IMR-90 (cell line): ENCODE results near the gene ADH6.

Experiments
- CEBPB ChIP-seq: IDR thresholded peaks from 2 replicates; pipeline ENCODE4 v1.6.1; 2012; ENCODE audit warnings: low read depth, low read length, improper control_type of control experiment
- MAFK ChIP-seq: IDR thresholded peaks from 2 replicates; pipeline ENCODE4 v1.6.1; 2012; ENCODE audit warnings: low read depth, low read length, improper control_type of control experiment
- MAZ ChIP-seq: IDR thresholded peaks from 2 replicates; pipeline ENCODE4 v1.6.1; 2012; ENCODE audit warnings: low read depth, mild to moderate bottlenecking, low read length, improper control_type of control experiment, moderate library complexity, borderline replicate concordance
- MXI1 ChIP-seq: IDR thresholded peaks from 2 replicates; pipeline ENCODE4 v1.6.1; 2012; ENCODE audit warnings: low read depth, mild to moderate bottlenecking, low read length, moderate library complexity, borderline replicate concordance
- NFE2L2 ChIP-seq: fragments of 150-350 bp; IDR thresholded peaks from 2 replicates; pipeline ENCODE4 v1.6.1; 2016; ENCODE audit warnings: low read depth, mild to moderate bottlenecking, low read length
- POLR2A ChIP-seq: IDR thresholded peaks from 2 replicates; pipeline ENCODE4 v1.6.1; 2012; ENCODE audit warnings: mild to moderate bottlenecking, low read depth, low read length
- RAD21 ChIP-seq: IDR thresholded peaks from 2 replicates; pipeline ENCODE4 v1.6.1; 2012; ENCODE audit warnings: low read length, improper control_type of control experiment
- RCOR1 ChIP-seq: IDR thresholded peaks from 2 replicates; pipeline ENCODE4 v1.6.1; 2012; ENCODE audit warnings: mild to moderate bottlenecking, low read length, improper control_type of control experiment; ENCODE audit not compliant: insufficient replicate concordance
- RFX5 ChIP-seq: IDR thresholded peaks from 2 replicates; pipeline ENCODE4 v1.8.0; 2012; ENCODE audit warnings: low read depth, mild to moderate bottlenecking, low read length, moderate library complexity
- SMC3 ChIP-seq: fragments of 150-350 bp; IDR thresholded peaks from 2 replicates; pipeline ENCODE4 v1.6.1; 2016; ENCODE audit warnings: low read depth, mild to moderate bottlenecking, antibody characterized with exemption, low read length, moderate library complexity
- USF2 ChIP-seq: fragments of 150-350 bp; IDR thresholded peaks from 2 replicates; pipeline ENCODE4 v1.6.1; 2017; ENCODE audit warnings: mild to moderate bottlenecking, antibody characterized with exemption, low read length, low read depth
- TF ChIP-seq, protein P1 (sequence below): conservative IDR thresholded peaks from 2 replicates; pipeline ENCODE4 v1.5.1; 2012; ENCODE audit warnings: mild to moderate bottlenecking, low read depth, low read length, improper control_type of control experiment
- TF ChIP-seq, protein P2 (sequence below): fragments of 150-350 bp; IDR thresholded peaks from 2 replicates; pipeline ENCODE4 v1.6.1; 2016; ENCODE audit warnings: low read depth, mild to moderate bottlenecking, low read length, moderate library complexity, borderline replicate concordance

DNA sequence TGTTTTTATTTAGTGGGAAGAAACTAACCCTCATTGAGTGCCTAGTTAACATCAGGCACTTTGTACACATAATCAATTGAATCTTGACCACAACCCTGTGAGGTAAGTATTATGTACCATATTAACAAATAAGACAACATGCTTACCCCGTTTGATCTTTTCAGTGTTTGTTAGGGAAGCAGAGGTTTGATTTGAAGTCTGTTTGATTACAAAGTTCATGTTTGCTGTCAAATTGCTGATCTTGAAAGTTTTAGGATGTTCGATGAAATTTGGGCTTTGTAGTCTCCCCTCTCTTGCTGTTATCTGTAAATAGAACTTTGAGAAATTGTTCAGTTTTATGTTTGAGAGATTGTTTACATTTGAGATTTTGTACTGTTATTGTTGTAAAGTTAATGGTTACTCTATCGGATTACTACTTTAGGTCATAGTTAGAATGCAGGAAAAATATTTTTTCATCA is 61.5 kb downstream of the ADH6 start:
- TF ChIP-seq, protein P1, sequence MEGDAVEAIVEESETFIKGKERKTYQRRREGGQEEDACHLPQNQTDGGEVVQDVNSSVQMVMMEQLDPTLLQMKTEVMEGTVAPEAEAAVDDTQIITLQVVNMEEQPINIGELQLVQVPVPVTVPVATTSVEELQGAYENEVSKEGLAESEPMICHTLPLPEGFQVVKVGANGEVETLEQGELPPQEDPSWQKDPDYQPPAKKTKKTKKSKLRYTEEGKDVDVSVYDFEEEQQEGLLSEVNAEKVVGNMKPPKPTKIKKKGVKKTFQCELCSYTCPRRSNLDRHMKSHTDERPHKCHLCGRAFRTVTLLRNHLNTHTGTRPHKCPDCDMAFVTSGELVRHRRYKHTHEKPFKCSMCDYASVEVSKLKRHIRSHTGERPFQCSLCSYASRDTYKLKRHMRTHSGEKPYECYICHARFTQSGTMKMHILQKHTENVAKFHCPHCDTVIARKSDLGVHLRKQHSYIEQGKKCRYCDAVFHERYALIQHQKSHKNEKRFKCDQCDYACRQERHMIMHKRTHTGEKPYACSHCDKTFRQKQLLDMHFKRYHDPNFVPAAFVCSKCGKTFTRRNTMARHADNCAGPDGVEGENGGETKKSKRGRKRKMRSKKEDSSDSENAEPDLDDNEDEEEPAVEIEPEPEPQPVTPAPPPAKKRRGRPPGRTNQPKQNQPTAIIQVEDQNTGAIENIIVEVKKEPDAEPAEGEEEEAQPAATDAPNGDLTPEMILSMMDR: no peak
- TF ChIP-seq POLR2A (no peak), MXI1 (no peak), USF2 (no peak), RCOR1 (no peak), RFX5 (no peak), SMC3 (no peak), RAD21 (no peak), MAZ (no peak), CEBPB (no peak), NFE2L2 (no peak), MAFK (no peak)
- TF ChIP-seq, protein P2, sequence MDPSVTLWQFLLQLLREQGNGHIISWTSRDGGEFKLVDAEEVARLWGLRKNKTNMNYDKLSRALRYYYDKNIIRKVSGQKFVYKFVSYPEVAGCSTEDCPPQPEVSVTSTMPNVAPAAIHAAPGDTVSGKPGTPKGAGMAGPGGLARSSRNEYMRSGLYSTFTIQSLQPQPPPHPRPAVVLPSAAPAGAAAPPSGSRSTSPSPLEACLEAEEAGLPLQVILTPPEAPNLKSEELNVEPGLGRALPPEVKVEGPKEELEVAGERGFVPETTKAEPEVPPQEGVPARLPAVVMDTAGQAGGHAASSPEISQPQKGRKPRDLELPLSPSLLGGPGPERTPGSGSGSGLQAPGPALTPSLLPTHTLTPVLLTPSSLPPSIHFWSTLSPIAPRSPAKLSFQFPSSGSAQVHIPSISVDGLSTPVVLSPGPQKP: no peak
